ENCODE measurements around the gene TEX51. TPM values are rescaled to one million over a fixed set of nuclear protein-coding genes. Genes with fewer than 3 reads are reported as not detected.

The TEX51 gene
- total RNA-seq, 1 experiment from 2014 or later, result not detected

DNA sequence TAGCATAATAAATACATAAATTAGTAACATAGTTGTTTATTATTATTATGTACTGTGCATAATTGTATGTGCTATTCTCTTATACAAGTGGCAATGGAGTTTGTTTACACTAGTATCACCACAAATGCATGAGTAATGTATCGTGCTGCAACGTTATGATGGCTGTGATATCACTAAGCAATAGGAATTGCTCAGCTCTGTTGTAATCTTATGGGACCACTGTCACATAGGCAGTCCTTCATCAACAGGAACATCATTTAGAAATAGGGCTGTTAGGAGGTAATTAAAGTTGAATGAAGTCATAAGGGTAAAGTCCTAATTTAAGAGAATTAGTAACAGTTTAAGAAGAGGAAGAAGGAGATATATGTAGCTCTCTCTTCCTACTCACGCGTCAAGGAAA lies 33.8 kb downstream of the TEX51 start:
- DNase-seq (ENCODE audit: low read depth, low spot score), result no peak
- Histone ChIP-seq H3K4me1 (ENCODE audit: control insufficient read depth in 1 of 2, insufficient read depth in 2 of 2, low read length in 2 of 2) (no peaks in the 10 kb centered on the region), H3K9me3 (ENCODE audit: control insufficient read depth in 1 of 2, insufficient read depth in 1 of 2, low read depth in 1 of 2, low read length in 2 of 2) (no peaks in the 10 kb centered on the region), H2AFZ (ENCODE audit: low read depth, low read length, poor library complexity, severe bottlenecking) (no peak overlapping the region), H3K9ac (ENCODE audit: low read length) (no peak overlapping the region), H4K20me1 (ENCODE audit: insufficient read depth) (no peaks in the 10 kb centered on the region), H3K36me3 (ENCODE audit: control insufficient read depth in 1 of 2, insufficient read depth in 2 of 2, low read length in 2 of 2) (no peaks in the 10 kb centered on the region), H3K4me3 (replicated peaks in 1 of 2; ENCODE audit: low read depth in 1 of 2, low read length in 2 of 2) (no peak overlapping the region), H3K9me2 (ENCODE audit: insufficient read depth) (no peaks in the 10 kb centered on the region), H3K27ac (ENCODE audit: low read depth, low read length) (no peak overlapping the region), H3K79me2 (ENCODE audit: insufficient read depth, low read length) (no peaks in the 10 kb centered on the region), H3K27me3 (ENCODE audit: insufficient read depth, low read length) (peaks cover 35% of the 10 kb centered on the region), H3K4me2 (ENCODE audit: low read length) (no peak overlapping the region)
- no peak for ATAC-seq
- ChIA-PET POLR2A (no interaction called here), RAD21 (ENCODE audit: low non-redundant PET in 1 of 2, low total read pairs in 2 of 2, uncharacterized antibody in 2 of 2, unreplicated experiment in 2 of 2) (no interaction called here), CTCF (no interaction called here)
- BruUV-seq (replicated peaks), result no TSS peak
- intact Hi-C loops (cut with micrococcal nuclease), result no loop called here
- TF ChIP-seq TCF7L2 (IDR thresholded peaks at IDR 0.05; ENCODE audit: borderline replicate concordance, extremely low read depth, insufficient read depth, insufficient read length) (no peak), ZNF274 (IDR thresholded peaks at IDR 0.05; ENCODE audit: low read depth, low read length) (no peak), JUND (IDR thresholded peaks at IDR 0.05) (no peak), CEBPB (IDR thresholded peaks at IDR 0.05; ENCODE audit: low read depth) (no peak), EGR1 (IDR thresholded peaks at IDR 0.05; ENCODE audit: low read depth) (no peak), RAD21 (IDR thresholded peaks at IDR 0.05; ENCODE audit: low read depth) (no peak), ZFX (IDR thresholded peaks at IDR 0.05) (no peak), EZH2phosphoT487 (IDR thresholded peaks at IDR 0.05; ENCODE audit: borderline replicate concordance) (no peak)
- TF ChIP-seq, protein P1, sequence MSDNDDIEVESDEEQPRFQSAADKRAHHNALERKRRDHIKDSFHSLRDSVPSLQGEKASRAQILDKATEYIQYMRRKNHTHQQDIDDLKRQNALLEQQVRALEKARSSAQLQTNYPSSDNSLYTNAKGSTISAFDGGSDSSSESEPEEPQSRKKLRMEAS (IDR thresholded peaks at IDR 0.05), result no peak

DNA sequence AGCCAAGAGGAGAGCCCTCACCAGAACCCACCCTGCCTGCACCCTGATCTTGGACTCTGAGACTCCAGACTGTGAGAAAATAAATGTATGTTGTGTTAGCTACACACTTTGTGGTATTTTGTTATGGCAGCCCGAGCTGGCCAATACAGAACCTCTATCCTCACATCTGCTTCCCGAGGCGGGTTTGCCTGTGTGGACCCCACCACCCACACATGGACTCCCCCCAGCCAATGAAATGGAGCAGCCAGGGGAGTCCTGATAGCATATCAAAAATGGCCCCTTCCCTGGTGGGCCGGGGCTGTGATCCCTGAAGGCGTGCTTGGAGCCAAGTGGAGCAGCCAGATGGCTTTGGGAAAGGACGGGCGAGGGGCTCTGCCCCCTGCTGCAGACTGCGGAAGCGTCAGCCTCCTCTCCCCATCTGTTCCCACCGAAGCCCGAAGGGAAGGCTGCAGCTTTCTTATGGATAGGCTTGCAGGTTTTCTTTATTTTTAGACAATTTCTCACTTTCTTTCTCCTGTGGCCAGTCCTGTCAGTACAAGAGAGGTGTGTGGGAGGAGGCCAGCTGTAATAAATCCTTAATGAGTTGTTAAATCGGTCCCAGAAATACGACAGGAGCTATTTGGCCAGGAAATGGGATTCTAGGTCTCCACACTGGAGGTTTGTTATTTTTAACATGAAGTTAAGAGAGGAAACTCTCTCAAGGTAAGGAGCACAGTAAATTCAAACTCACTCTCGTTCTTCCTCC lies 34.4 kb downstream of the TEX51 start:
- CTCF ChIA-PET, result no interaction called here

More for the DNA sequence above, 34.4 kb downstream of the TEX51 start:
- DNase-seq (ENCODE audit: low read depth, low spot score) (no peak), ATAC-seq (no peak)
- no peaks in the 10 kb centered on the region for H3K9me2 ChIP-seq (ENCODE audit: insufficient read depth)
- H3K4me3 ChIP-seq (replicated peaks in 1 of 2; ENCODE audit: low read depth in 1 of 2, low read length in 2 of 2), result no peak overlapping the region
- no peaks in the 10 kb centered on the region for H3K79me2 ChIP-seq (ENCODE audit: insufficient read depth, low read length)
- H2AFZ ChIP-seq (ENCODE audit: low read depth, low read length, poor library complexity, severe bottlenecking), result no peak overlapping the region
- RAD21 ChIA-PET (ENCODE audit: low non-redundant PET in 1 of 2, low total read pairs in 2 of 2, uncharacterized antibody in 2 of 2, unreplicated experiment in 2 of 2), result no interaction called here
- peaks cover 41% of the 10 kb centered on the region for H3K27me3 ChIP-seq (ENCODE audit: insufficient read depth, low read length)
- TF ChIP-seq JUND (IDR thresholded peaks at IDR 0.05) (no peak), POLR2A (IDR thresholded peaks at IDR 0.05; ENCODE audit: borderline replicate concordance, extremely low read depth, insufficient read depth, insufficient read length) (no peak)
- no peak overlapping the region for H3K27ac ChIP-seq (ENCODE audit: low read depth, low read length)
- intact Hi-C loops (cut with micrococcal nuclease), result no loop called here
- POLR2A ChIA-PET, result no interaction called here
- H3K4me1 ChIP-seq (ENCODE audit: control insufficient read depth in 1 of 2, insufficient read depth in 2 of 2, low read length in 2 of 2), result no peaks in the 10 kb centered on the region
- no peak overlapping the region for H3K9ac ChIP-seq (ENCODE audit: low read length)
- H3K36me3 ChIP-seq (ENCODE audit: control insufficient read depth in 1 of 2, insufficient read depth in 2 of 2, low read length in 2 of 2), result no peaks in the 10 kb centered on the region
- no peaks in the 10 kb centered on the region for H4K20me1 ChIP-seq (ENCODE audit: insufficient read depth)
- H3K4me2 ChIP-seq (ENCODE audit: low read length), result no peak overlapping the region
- no TSS peak for BruUV-seq (replicated peaks)
- no peaks in the 10 kb centered on the region for H3K9me3 ChIP-seq (ENCODE audit: control insufficient read depth in 1 of 2, insufficient read depth in 1 of 2, low read depth in 1 of 2, low read length in 2 of 2)

Data from HCT116 (cell line).